Measurements from ENCODE around the gene SIAH1. TPM values are rescaled to one million over a fixed set of nuclear protein-coding genes. Genes with fewer than 3 reads are reported as not detected.
A peak's percentile ranks its signal among the peaks of the same experiment; 100 is the strongest.

Gene SIAH1
- total and polyA plus RNA-seq, 9 of the 15 experiments (the other 6 are each of a cell fraction or from before 2014, with no cell fraction given) = 4.1 to 14.3 (median 12.5) TPM

DNA sequence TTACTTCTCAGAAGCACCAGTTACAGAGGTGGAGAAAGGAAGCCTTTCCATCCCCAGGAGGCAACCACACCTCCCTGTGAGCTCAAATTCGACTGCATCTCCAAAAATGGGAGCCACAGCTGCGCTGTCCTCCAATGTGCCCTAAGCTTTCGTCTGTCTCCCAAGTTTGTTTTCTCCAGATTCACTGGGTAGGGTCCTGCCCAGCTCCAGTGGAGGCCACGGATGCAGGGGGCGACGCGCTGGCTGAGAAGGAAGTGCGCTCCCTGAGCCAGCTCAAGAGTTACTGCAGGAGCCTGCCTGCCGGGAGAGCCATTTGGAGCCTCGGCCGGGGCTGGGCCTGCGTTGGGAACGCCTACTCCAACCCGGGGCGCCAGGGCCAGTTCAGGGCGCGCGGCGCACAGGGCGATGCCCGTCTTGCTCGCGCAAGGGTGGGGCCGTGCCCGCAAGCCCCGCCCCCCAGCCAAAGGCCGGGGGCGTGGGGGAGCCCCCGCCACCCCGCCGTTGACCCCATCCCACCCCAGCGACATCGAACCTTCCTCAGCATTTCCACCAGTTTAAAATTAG lies 19.5 kb downstream of the SIAH1 start (continued):
- TF ChIP-seq CHD7 (IDR thresholded peaks at IDR 0.05; ENCODE audit: low read depth, low read length) (no peak), PRPF4 (IDR thresholded peaks at IDR 0.05; ENCODE audit: insufficient read depth, low read depth, low read length, poor library complexity, severe bottlenecking) (peak; percentile 28), TCFL5 (CRISPR knock-in tag; conservative IDR thresholded peaks at IDR 0.05) (no peak), EHMT2 (IDR thresholded peaks at IDR 0.05) (no peak), POLR2A (conservative IDR thresholded peaks at IDR 0.05) (peak; percentile 80), PML (IDR thresholded peaks at IDR 0.05; ENCODE audit: low read length) (no peak), MAZ (CRISPR knock-in tag; conservative IDR thresholded peaks at IDR 0.05 in 1 of 2, IDR thresholded peaks at IDR 0.05 in 1 of 2) (peak; percentile 11 to 73; a peak in 3 of 4 replicates), ZC3H8 (IDR thresholded peaks at IDR 0.05) (no peak)
- TF ChIP-seq, protein P1, sequence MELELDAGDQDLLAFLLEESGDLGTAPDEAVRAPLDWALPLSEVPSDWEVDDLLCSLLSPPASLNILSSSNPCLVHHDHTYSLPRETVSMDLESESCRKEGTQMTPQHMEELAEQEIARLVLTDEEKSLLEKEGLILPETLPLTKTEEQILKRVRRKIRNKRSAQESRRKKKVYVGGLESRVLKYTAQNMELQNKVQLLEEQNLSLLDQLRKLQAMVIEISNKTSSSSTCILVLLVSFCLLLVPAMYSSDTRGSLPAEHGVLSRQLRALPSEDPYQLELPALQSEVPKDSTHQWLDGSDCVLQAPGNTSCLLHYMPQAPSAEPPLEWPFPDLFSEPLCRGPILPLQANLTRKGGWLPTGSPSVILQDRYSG (tag; conservative IDR thresholded peaks at IDR 0.05; ENCODE audit: low read depth) = no peak
- TF ChIP-seq, protein P2, sequence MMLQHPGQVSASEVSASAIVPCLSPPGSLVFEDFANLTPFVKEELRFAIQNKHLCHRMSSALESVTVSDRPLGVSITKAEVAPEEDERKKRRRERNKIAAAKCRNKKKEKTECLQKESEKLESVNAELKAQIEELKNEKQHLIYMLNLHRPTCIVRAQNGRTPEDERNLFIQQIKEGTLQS (IDR thresholded peaks at IDR 0.05) = no peak
- TF ChIP-seq, protein P2 (CRISPR knock-in tag; conservative IDR thresholded peaks at IDR 0.05) = no peak
- TF ChIP-seq, protein P3, sequence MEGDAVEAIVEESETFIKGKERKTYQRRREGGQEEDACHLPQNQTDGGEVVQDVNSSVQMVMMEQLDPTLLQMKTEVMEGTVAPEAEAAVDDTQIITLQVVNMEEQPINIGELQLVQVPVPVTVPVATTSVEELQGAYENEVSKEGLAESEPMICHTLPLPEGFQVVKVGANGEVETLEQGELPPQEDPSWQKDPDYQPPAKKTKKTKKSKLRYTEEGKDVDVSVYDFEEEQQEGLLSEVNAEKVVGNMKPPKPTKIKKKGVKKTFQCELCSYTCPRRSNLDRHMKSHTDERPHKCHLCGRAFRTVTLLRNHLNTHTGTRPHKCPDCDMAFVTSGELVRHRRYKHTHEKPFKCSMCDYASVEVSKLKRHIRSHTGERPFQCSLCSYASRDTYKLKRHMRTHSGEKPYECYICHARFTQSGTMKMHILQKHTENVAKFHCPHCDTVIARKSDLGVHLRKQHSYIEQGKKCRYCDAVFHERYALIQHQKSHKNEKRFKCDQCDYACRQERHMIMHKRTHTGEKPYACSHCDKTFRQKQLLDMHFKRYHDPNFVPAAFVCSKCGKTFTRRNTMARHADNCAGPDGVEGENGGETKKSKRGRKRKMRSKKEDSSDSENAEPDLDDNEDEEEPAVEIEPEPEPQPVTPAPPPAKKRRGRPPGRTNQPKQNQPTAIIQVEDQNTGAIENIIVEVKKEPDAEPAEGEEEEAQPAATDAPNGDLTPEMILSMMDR (IDR thresholded peaks at IDR 0.05 in 2 of 3, conservative IDR thresholded peaks at IDR 0.05 in 1 of 3; ENCODE audit: insufficient read depth in 2 of 3, low read depth in 1 of 3, low read length in 3 of 3) = peak; percentile 14 to 27 (median 20); a peak in 2 of 6 replicates

Measured in K562 (cell line).